Heart left ventricle (tissue), 16 donors: ENCODE measurements around the gene CYSTM1. TPM values are rescaled to one million over a fixed set of nuclear protein-coding genes. Genes with fewer than 3 reads are reported as not detected.

Experiments used
- ATAC-seq, 4 donors: fragments of 200-7000 bp; cut with Tn5 transposase; one replicate each; pipeline ENCODE4 v1.9.1; 2020 to 2022; ENCODE audit warnings: moderate library complexity in 4 of 4, mild to moderate bottlenecking in 3 of 4, moderate number of reproducible peaks in 1 of 4
- DNase-seq, 5 donors: peaks; one replicate each; pipeline ENCODE4 v3.0.0-alpha.2; 2020
- H3K27ac ChIP-seq, 12 donors: fragments of 200-600 bp; sonication (generic) in 4 of 12; one replicate each; pipeline versions ENCODE4 v1.5.0 to v1.8.0; 2016 to 2022; ENCODE audit warnings: mild to moderate bottlenecking in 2 of 12
- H3K27me3 ChIP-seq, 9 donors: fragments of 200-600 bp; sonication (generic) in 2 of 9; one replicate each; pipeline versions ENCODE4 v1.5.1 to v1.8.0; 2016 to 2022; ENCODE audit warnings: mild to moderate bottlenecking in 3 of 9
- H3K36me3 ChIP-seq, 9 donors: fragments of 200-600 bp; sonication (generic) in 2 of 9; one replicate each; pipeline versions ENCODE4 v1.5.0 to v1.8.0; 2018 to 2022; ENCODE audit warnings: mild to moderate bottlenecking in 2 of 9
- H3K4me1 ChIP-seq, 12 donors: fragments of 200-600 bp; sonication (generic) in 4 of 12; one replicate each; pipeline versions ENCODE4 v1.5.0 to v1.8.0; 2016 to 2022; ENCODE audit warnings: mild to moderate bottlenecking in 3 of 12
- H3K4me3 ChIP-seq, 12 donors: fragments of 200-600 bp; sonication (generic) in 4 of 12; one replicate each; pipeline versions ENCODE4 v1.5.0 to v1.8.0; 2017 to 2022; ENCODE audit warnings: mild to moderate bottlenecking in 9 of 12, moderate library complexity in 4 of 12
- H3K9me3 ChIP-seq, 12 donors: fragments of 200-600 bp; sonication (generic) in 4 of 12; one replicate each; pipeline versions ENCODE4 v1.5.0 to v1.8.0; 2016 to 2022; ENCODE audit warnings: mild to moderate bottlenecking in 1 of 12
- POLR2A ChIP-seq, 2 donors: fragments of 450-650 bp; IDR thresholded peaks; one replicate each; pipeline ENCODE4 v1.6.1; 2017; ENCODE audit warnings: antibody characterized with exemption in 2 of 2, mild to moderate bottlenecking in 2 of 2, moderate library complexity in 2 of 2
- WGBS, 4 donors: extraction: QIAGEN DNeasy Blood & Tissue Kit in 2 of 4; methylation state at CpG; one replicate each; pipeline versions ENCODE4 v1.1.5 to v1.1.7; 2013 to 2018; 5-methylcytosine and 5-hydroxymethylcytosine counted together
- intact Hi-C, 10 donors: fragments of 100-400 bp; cut with DNase I; formaldehyde crosslinking; loops; one replicate each; pipeline versions ENCODE4 v1.11.1 to v1.14.2; 2022
- polyA plus RNA-seq, 2 donors: library from polyadenylated mRNA; stranded (reverse); fragments of 200-250 nt; gene quantifications; one replicate each; pipeline ENCODE4 v1.2.3, GENCODE V29; 2013
- total RNA-seq, 9 donors: library from RNA; depleted of rRNA in 2 of 9; stranded (reverse); fragments of >200 nt in 2 of 9; fragmentation: NEBNext Ultra II Directional in 3 of 9; extraction: Animal tissue kit (Norgen Biotek cat#: 25700) in 3 of 9; gene quantifications; one replicate each; pipeline versions ENCODE4 v1.1.0 to v1.2.4, GENCODE V29; 2016 to 2023
- TF ChIP-seq, protein P1 (sequence below), 12 donors: fragments of 200-600 bp; sonication (generic) in 4 of 12; IDR thresholded peaks; one replicate each; pipeline versions ENCODE4 v1.5.0 to v1.8.0; 2018 to 2022; ENCODE audit warnings: antibody characterized with exemption in 12 of 12, mild to moderate bottlenecking in 5 of 12
- donor health status: ischemic (EF 13 %, LVEDD 7.1; RV severe dilation, severe dysfunction).
- donor health status: healthy with polysubstance abuse.
- donor health status: DM: no; HTN: yes; CAD: no.
- donor health status: DM: no; HTN: no; CAD: no.
- donor health status: ischemic (EF 25% LVEDD 6.9; RV normal size, moderate dysfunction).
- donor health status: ischemic (EF 25% LVEDD 5.7; RV mildly dilated, moderate dysfunction).
- donor health status: healthy.
- donor health status: DM: yes; HTN: yes; CAD: no.
- donor health status: ischemic (EF 35%, LVEDD 5.7; RV mildly dilated, moderate dysfunction).
- donor health status: nonischemic (EF 11% LVEDD 7.7; RV severe dilation, severe dysfunction).
- donor health status: DM: yes; HTN: yes; CAD: no.
- donor health status: PGD.
- donor health status: ischemic (EF 29% LVEDD 5.4; RV normal size, mild dysfunction).
- donor health status: nonischemic (EF 23%, LVEDD 6.1; RV moderate dilation, normal function).

Gene CYSTM1
- total and polyA plus RNA-seq, 11 donors = 58.1 to 238 (median 94.5) TPM

- intact Hi-C loops = loop anchor here in 2 of 10 donors (5.0 to 10.0 kb wide), 2 partner anchors 33 to 45 kb away; partner anchors contain the start of gene PFDN1 (in 1 of the 2)
- peaks cover 0 to 6% (median 0%) of the 10 kb centered on the region in 12 donors for H3K9me3 ChIP-seq
- ATAC-seq (no peak), DNase-seq (no peak)
- TF ChIP-seq, protein P1, sequence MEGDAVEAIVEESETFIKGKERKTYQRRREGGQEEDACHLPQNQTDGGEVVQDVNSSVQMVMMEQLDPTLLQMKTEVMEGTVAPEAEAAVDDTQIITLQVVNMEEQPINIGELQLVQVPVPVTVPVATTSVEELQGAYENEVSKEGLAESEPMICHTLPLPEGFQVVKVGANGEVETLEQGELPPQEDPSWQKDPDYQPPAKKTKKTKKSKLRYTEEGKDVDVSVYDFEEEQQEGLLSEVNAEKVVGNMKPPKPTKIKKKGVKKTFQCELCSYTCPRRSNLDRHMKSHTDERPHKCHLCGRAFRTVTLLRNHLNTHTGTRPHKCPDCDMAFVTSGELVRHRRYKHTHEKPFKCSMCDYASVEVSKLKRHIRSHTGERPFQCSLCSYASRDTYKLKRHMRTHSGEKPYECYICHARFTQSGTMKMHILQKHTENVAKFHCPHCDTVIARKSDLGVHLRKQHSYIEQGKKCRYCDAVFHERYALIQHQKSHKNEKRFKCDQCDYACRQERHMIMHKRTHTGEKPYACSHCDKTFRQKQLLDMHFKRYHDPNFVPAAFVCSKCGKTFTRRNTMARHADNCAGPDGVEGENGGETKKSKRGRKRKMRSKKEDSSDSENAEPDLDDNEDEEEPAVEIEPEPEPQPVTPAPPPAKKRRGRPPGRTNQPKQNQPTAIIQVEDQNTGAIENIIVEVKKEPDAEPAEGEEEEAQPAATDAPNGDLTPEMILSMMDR (IDR thresholded peaks at IDR 0.05) = no peak
- TF ChIP-seq POLR2A (IDR thresholded peaks at IDR 0.05) = no peak
- no peaks in the 10 kb centered on the region for H3K27me3 ChIP-seq
- WGBS, 4 donors = 93 to 98% (median 95%) methylated on average over 2 of the region's 2 CpGs
- peaks cover 0 to 21% (median 0%) of the 10 kb centered on the region in 9 donors for H3K36me3 ChIP-seq
- no peak overlapping the region for H3K4me3 ChIP-seq
- peak overlapping the region in 1 of 12 donors; percentile 33 for H3K27ac ChIP-seq
- peaks cover 0 to 53% (median 33%) of the 10 kb centered on the region in 12 donors for H3K4me1 ChIP-seq
These were observed 84.5 kb downstream of the CYSTM1 start for GRCh38 chr5:140259500-140259899.

- Histone ChIP-seq H3K36me3 (peaks cover 0 to 21% (median 0%) of the 10 kb centered on the region in 9 donors), H3K4me3 (no peak overlapping the region), H3K4me1 (peaks cover 0 to 53% (median 33%) of the 10 kb centered on the region in 12 donors), H3K9me3 (peaks cover 0 to 6% (median 0%) of the 10 kb centered on the region in 12 donors), H3K27ac (peak overlapping the region in 9 of 12 donors; percentile 62 to 87 (median 76)), H3K27me3 (no peaks in the 10 kb centered on the region)
- ATAC-seq (no peak), DNase-seq (no peak)
- intact Hi-C loops = loop anchor here in 3 of 10 donors (5.0 kb wide), 1 partner anchor 37 kb away; no protein-coding TSS in a partner anchor
- no peak for TF ChIP-seq POLR2A (IDR thresholded peaks at IDR 0.05)
- TF ChIP-seq, protein P1 (IDR thresholded peaks at IDR 0.05) = no peak
- 95 to 99% (median 98%) methylated on average over 2 of the region's 2 CpGs for WGBS, 4 donors
These were observed 85.2 kb downstream of the CYSTM1 start for GRCh38 chr5:140260089-140260656.

DNA sequence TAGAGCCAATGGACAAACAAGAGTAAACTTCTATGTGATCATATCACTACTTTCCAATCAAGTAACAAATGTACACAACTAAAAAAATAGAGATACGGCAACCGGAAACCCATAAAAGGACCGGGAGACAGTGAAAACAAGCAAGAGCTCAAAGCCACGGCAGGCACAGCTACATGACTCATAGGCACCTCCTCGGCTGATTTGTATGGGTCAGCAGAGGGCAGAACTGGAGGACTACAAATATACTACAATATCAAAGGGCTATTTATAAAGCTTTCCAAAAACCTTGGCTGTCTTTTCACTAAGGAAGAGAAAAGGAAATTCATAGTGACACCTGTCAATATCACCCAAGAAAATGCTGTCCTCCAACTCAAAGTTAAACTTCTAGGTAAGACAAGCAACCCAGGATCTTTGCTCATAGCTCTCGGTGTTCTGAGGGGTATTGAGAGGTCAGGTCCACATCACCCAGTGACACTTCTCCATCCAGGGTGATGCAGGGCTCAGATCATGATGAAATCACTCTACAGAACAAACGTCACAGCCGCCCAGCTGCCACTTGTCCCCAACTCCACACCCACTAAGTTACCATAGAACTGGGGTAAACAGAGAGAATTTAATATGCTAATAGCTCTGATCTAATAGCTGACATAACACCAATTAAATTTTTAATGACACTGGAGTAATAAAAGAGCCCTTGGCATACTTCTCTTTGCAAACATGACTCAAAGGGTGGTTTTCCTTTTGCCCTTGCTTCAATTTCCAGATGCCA is 86.6 kb downstream of the CYSTM1 start:
- DNase-seq = peak in 4 of 5 donors; percentile 70 to 84 (median 82)
- peaks cover 0 to 6% (median 0%) of the 10 kb centered on the region in 12 donors for H3K9me3 ChIP-seq
- peak overlapping the region; percentile 62 to 87 (median 73) for H3K27ac ChIP-seq
- TF ChIP-seq, protein P1 (IDR thresholded peaks at IDR 0.05) = peak in 7 of 12 donors; percentile 17 to 52 (median 32)
- TF ChIP-seq POLR2A (IDR thresholded peaks at IDR 0.05) = no peak
- H3K4me1 ChIP-seq = peaks cover under 1 to 55% (median 36%) of the 10 kb centered on the region in 12 donors
- 13 to 18% (median 14%) methylated on average over 8 of the region's 8 CpGs for WGBS, 4 donors
- H3K36me3 ChIP-seq = peaks cover 0 to 21% (median 0%) of the 10 kb centered on the region in 9 donors
- no peaks in the 10 kb centered on the region for H3K27me3 ChIP-seq
- peak; percentile 96 to 98 (median 97) for ATAC-seq
- intact Hi-C loops = loop anchor here in 3 of 10 donors (5.0 kb wide), 1 partner anchor 36 kb away; no protein-coding TSS in a partner anchor
- peak overlapping the region in 3 of 12 donors; percentile 3 to 32 (median 3) for H3K4me3 ChIP-seq

GRCh38 chr5:140262221-140262620 is 87.2 kb downstream of the CYSTM1 start:
- Histone ChIP-seq H3K4me3 (no peak overlapping the region), H3K36me3 (peaks cover 0 to 21% (median 0%) of the 10 kb centered on the region in 9 donors), H3K27ac (peak overlapping the region; percentile 15 to 87 (median 73)), H3K4me1 (peaks cover 6 to 61% (median 43%) of the 10 kb centered on the region in 12 donors), H3K27me3 (no peaks in the 10 kb centered on the region), H3K9me3 (peaks cover 0 to 6% (median 0%) of the 10 kb centered on the region in 12 donors)
- DNase-seq = no peak
- WGBS, 4 donors = 51 to 81% (median 77%) methylated on average over 3 of the region's 3 CpGs
- intact Hi-C loops = loop anchor here in 3 of 10 donors (5.0 kb wide), 1 partner anchor 35 kb away; no protein-coding TSS in a partner anchor
- TF ChIP-seq POLR2A (IDR thresholded peaks at IDR 0.05) = no peak
- TF ChIP-seq, protein P1 (IDR thresholded peaks at IDR 0.05) = no peak
- ATAC-seq = no peak
